Cardiac fibroblast (primary cell): Measurements from ENCODE around the gene HOXC6.

Experiments
- DNase-seq, 2 donors: peaks; one replicate each; pipeline versions ENCODE4 v3.0.0 to v3.0.0-alpha.2; 2010; ENCODE audit warnings: low read depth in 2 of 2
- H3K4me3 ChIP-seq, 2 donors: replicated peaks in 1 of 2; 1 replicate in 1 of 2; 2 replicates in 1 of 2; pipeline ENCODE4 v1.5.1; 2011; ENCODE audit warnings: low read depth in 2 of 2, low read length in 2 of 2, mild to moderate bottlenecking in 2 of 2, moderate library complexity in 1 of 2
- TF ChIP-seq, protein P1 (sequence below): IDR thresholded peaks from one replicate; pipeline ENCODE4 v1.5.1; 2011; ENCODE audit warnings: low read depth, mild to moderate bottlenecking, low read length, inconsistent platforms

The HOXC6 gene

GRCh38 chr12:54029529-54030441 is 1.5 kb downstream of the HOXC6 start:
- no peak overlapping the region for H3K4me3 ChIP-seq
- DNase-seq = no peak
- TF ChIP-seq, protein P1, sequence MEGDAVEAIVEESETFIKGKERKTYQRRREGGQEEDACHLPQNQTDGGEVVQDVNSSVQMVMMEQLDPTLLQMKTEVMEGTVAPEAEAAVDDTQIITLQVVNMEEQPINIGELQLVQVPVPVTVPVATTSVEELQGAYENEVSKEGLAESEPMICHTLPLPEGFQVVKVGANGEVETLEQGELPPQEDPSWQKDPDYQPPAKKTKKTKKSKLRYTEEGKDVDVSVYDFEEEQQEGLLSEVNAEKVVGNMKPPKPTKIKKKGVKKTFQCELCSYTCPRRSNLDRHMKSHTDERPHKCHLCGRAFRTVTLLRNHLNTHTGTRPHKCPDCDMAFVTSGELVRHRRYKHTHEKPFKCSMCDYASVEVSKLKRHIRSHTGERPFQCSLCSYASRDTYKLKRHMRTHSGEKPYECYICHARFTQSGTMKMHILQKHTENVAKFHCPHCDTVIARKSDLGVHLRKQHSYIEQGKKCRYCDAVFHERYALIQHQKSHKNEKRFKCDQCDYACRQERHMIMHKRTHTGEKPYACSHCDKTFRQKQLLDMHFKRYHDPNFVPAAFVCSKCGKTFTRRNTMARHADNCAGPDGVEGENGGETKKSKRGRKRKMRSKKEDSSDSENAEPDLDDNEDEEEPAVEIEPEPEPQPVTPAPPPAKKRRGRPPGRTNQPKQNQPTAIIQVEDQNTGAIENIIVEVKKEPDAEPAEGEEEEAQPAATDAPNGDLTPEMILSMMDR = no peak

DNA sequence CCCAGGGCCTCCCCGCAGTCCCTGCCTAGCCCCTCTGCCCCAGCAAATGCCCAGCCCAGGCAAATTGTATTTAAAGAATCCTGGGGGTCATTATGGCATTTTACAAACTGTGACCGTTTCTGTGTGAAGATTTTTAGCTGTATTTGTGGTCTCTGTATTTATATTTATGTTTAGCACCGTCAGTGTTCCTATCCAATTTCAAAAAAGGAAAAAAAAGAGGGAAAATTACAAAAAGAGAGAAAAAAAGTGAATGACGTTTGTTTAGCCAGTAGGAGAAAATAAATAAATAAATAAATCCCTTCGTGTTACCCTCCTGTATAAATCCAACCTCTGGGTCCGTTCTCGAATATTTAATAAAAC is 2.2 kb downstream of the HOXC6 start:
- no peak for DNase-seq
- TF ChIP-seq, protein P1 = no peak
- H3K4me3 ChIP-seq = no peak overlapping the region

GRCh38 chr12:54030889-54031471 is 2.7 kb downstream of the HOXC6 start:
- TF ChIP-seq, protein P1 = no peak
- peak; percentile 17 to 32 for DNase-seq
- H3K4me3 ChIP-seq = no peak overlapping the region

DNA sequence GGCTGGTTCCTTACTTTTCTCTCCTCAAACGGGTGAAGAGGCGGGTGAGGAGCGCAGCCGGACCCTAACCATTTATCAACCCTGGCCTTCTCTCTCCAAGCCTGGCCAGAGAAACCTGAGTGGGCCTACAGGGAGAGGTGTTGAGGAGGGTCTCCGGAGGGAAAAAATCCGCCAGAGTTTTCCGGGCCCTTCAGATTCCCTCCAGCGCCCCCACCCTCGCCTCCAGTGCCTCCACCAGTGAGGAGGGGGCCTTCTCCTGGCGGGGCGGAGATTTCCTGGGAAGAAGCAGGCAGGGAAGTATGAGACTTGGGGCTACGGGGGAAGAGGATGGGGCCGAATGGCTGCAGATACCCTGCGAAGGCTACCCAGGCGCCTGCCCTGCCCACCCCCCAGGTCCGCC is 3.2 kb downstream of the HOXC6 start:
- H3K4me3 ChIP-seq = no peak overlapping the region
- no peak for DNase-seq
- TF ChIP-seq, protein P1 = no peak

DNA sequence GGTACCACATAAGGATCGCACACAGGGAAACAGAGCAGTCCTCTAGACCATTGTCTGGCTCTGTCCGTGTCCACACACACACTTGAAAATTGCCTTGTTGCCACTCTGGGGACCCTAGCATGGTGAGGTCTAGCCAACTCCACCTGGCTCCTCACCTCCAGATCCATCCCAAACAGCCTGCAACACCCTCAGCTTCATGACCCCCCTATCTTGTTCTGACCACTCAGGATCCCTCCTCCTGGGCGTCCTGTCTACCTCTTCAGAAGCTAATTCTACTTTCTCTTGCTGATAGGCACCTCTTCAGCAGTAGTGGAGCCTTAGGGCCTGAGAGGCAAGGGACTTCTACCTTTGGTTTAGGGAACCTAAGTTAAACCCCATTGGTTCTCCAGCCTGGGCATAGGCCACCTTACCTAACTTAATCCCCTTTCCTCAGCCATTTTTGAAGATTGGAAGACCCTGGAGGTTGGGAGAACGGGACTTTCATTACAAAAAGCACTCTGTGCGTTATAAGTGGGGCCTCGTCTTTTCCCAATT is 3.9 kb downstream of the HOXC6 start:
- no peak for DNase-seq
- TF ChIP-seq, protein P1 = no peak
- H3K4me3 ChIP-seq = no peak overlapping the region

- TF ChIP-seq, protein P1 = peak; percentile 91
- H3K4me3 ChIP-seq = no peak within 1 kb of the TSS
- peak; percentile 64 to 70 for DNase-seq
Observed at GRCh38 chr12:54032627-54033100, 4.4 kb downstream of the HOXC6 start, which contains the start of gene HOXC5. Gene HOXC5, plus strand, starts transcription at chr12:54033050. Its CDS starts 73 bp downstream, at chr12:54033123.
